Right cardiac atrium (tissue), 5 donors: ENCODE measurements around the gene TNNC1. TPM values are rescaled to one million over a fixed set of nuclear protein-coding genes. Genes with fewer than 3 reads are reported as not detected.

Experiments
- ATAC-seq, 2 donors: fragments of 200-7000 bp; cut with Tn5 transposase; one replicate each; pipeline versions ENCODE4 v1.8.0 to v1.9.1; 2020; ENCODE audit warnings: moderate library complexity in 2 of 2, mild to moderate bottlenecking in 1 of 2
- DNase-seq, 3 donors: peaks; one replicate each; pipeline ENCODE4 v3.0.0-alpha.2; 2020
- H3K27ac ChIP-seq: one replicate; pipeline ENCODE4 v1.5.1; 2013; ENCODE audit warnings: mild to moderate bottlenecking, low read length, control low read depth, moderate library complexity
- H3K27me3 ChIP-seq: one replicate; pipeline ENCODE4 v1.6.1; 2013; ENCODE audit not compliant: control insufficient read depth, insufficient read depth
- H3K4me1 ChIP-seq: one replicate; pipeline ENCODE4 v1.6.1; 2013; ENCODE audit warnings: low read length; ENCODE audit not compliant: control insufficient read depth, insufficient read depth
- H3K4me3 ChIP-seq: one replicate; pipeline ENCODE4 v1.5.1; 2013; ENCODE audit warnings: low read length, control low read depth
- H3K9me3 ChIP-seq: one replicate; pipeline ENCODE4 v1.6.1; 2013; ENCODE audit warnings: low read length; ENCODE audit not compliant: control insufficient read depth
- WGBS: extraction: QIAGEN DNeasy Blood & Tissue Kit; methylation state at CpG from one replicate; pipeline ENCODE4 v1.1.7; 2013; 5-methylcytosine and 5-hydroxymethylcytosine counted together
- intact Hi-C, 4 donors: fragments of 100-400 bp; cut with DNase I; formaldehyde crosslinking; loops; one replicate each; pipeline versions ENCODE4 v1.11.0 to v1.14.0; 2022 to 2023
- polyA plus RNA-seq: library from polyadenylated mRNA; stranded (reverse); fragments of 200-250 nt; gene quantifications from one replicate; pipeline ENCODE4 v1.2.3, GENCODE V29; 2013
- total RNA-seq, 4 donors: library from RNA; stranded (reverse); fragmentation: NEBNext Ultra II Directional; extraction: Animal tissue kit (Norgen Biotek cat#: 25700); gene quantifications; one replicate each; pipeline ENCODE4 v1.2.1, GENCODE V29; 2021
- donor health status: healthy with polysubstance abuse.
- donor health status: DM: no; HTN: yes; CAD: no.
- donor health status: DM: no; HTN: no; CAD: no.
- donor health status: DM: no; HTN: yes; CAD: no; lungs with severe emphysema.
- donor health status: DM: yes; HTN: yes; CAD: no.

The TNNC1 gene
- total and polyA plus RNA-seq, 5 donors = 2,349 to 6,305 (median 3,111) TPM

DNA sequence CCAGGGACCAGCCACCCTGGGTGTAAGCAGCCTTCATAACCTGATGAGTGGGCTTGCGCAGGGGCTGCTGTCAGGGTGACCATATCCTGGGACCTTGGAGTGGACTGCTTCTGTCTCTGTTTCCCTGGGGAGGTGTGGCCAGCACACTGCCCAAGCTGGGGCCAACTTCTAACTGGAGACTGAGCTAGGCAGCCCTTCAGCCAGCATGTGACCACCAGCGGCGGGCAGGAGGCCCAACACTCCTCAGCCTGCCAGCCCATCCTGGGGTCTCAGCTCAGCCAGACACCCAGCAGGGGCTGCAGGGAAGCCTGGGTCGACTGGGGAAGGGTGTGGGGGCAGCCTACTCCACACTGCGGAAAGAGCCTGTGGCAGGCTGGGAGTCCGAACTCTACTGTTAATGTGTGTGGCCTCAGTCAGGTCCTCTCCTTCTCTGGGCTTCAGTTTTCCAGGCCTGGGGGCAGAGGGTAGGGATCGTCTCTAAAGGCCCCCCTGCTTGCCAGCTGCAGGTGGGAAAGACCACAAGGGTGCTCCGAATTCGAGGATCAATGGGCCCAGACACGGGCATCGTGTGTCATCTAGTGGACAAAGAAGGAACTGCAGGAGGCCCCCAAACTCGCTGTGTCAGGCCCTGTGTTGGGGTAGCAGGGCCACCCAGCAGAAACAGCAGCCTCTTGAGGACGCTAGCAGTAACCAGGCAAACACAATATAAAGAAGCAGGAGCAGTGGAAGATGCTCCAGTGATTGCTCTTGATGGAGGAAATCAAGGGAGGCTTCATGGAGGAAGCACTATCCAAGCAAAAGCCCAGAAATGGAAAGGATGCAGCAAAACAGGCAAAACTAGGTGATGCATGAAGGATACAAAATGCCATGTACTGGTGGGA is 7.0 kb downstream of the TNNC1 start:
- 36% methylated on average over 13 of the region's 13 CpGs for WGBS
- DNase-seq (peak; percentile 58 to 81 (median 68)), ATAC-seq (peak; percentile 11 to 38)
- H3K27me3 ChIP-seq = no peaks in the 10 kb centered on the region
- H3K4me1 ChIP-seq = peaks cover 5% of the 10 kb centered on the region
- H3K4me3 ChIP-seq = no peak overlapping the region
- no peaks in the 10 kb centered on the region for H3K9me3 ChIP-seq
- intact Hi-C loops = loop anchor here in 2 of 4 donors (1.0 to 2.0 kb wide), 2 partner anchors 18 to 19 kb away; no protein-coding TSS in a partner anchor
- H3K27ac ChIP-seq = no peak overlapping the region

DNA sequence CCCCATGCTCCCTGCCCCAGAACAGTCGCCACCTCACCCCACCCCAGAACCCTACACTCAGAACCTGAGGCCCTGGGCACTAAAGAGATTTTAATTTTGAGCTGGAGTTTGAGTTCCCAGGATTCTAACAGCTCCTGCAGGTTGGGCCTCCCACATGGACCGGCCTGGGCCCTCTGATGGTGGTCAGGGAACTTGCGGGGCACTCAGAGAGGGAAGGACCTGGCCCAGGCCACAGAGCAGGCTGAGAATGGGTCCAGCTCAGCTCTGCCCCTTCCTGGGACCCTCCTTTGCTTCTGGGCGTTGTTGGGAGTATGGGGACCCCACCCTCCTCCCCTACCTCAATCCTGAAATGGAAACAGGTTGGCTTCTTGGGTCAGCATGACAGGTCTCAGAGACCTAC is 7.8 kb downstream of the TNNC1 start:
- Histone ChIP-seq H3K4me1 (peaks cover 5% of the 10 kb centered on the region), H3K9me3 (no peaks in the 10 kb centered on the region), H3K27me3 (no peaks in the 10 kb centered on the region), H3K27ac (no peak overlapping the region), H3K4me3 (no peak overlapping the region)
- intact Hi-C loops = loop anchor here in 1 of 4 donors (2.0 kb wide), 1 partner anchor 17 kb away; no protein-coding TSS in a partner anchor
- ATAC-seq (no peak), DNase-seq (peak in 2 of 3 donors; percentile 38 to 42)
- 91% methylated on average over 4 of the region's 4 CpGs for WGBS

DNA sequence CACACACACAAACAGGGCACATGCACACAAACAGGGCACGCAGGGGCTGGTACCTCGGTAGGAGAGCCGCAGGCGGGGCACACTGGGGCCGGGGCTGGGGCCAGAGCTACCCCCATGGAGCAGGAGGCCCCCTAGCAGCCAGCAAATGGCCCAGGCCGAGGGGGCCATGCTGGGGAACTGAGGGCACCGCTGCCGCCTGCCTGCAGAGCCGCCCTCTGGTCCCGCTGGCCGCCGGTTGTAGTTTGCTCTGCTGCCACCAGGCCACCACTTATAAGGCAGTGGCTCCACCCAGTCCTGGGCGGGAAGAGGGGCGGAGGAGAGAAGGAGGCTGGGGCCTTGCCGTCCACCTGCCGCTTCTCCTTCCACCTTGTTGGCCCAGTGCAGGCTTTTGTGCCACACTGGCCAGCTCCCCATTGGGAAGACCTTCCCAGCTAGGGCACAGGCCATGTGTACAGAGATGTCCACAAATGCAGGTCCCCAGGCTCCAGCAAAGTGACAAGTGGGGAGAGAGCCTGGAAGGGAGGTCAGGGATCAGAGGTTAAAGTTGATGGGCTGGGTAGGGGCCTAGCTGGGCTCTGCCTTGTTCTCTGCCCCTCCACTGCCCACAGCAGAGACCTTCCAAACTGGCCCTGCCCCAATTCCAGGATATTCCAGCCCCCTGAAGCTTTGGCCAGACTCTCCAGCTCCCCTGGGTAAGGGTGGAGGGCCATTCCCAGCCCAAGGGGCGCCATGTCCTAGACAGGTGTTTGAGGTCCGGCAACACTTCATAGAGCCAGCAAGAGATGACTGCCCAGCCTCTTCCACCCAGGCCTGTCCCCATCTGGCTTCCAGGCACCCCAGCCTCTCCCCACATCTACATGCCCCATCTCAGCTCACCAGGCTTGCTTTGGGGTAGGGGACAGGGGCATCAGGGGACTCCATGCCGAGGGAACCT is 8.7 kb downstream of the TNNC1 start, which contains the start of gene SEMA3G:
SEMA3G (minus strand) TSS at position 244 of the 934 bp plus-strand sequence; CDS start at position 168, 76 bp downstream.
- Histone ChIP-seq H3K9me3 (no peaks in the 10 kb centered on the region), H3K27ac (no peak within 1 kb of the TSS), H3K4me1 (peaks cover 5% of the 10 kb centered on the region), H3K27me3 (no peaks in the 10 kb centered on the region), H3K4me3 (no peak within 1 kb of the TSS)
- 32% methylated on average over 19 of the region's 19 CpGs for WGBS
- intact Hi-C loops = no loop called here
- peak; percentile 76 to 90 (median 89) for DNase-seq
- peak; percentile 59 to 68 for ATAC-seq

DNA sequence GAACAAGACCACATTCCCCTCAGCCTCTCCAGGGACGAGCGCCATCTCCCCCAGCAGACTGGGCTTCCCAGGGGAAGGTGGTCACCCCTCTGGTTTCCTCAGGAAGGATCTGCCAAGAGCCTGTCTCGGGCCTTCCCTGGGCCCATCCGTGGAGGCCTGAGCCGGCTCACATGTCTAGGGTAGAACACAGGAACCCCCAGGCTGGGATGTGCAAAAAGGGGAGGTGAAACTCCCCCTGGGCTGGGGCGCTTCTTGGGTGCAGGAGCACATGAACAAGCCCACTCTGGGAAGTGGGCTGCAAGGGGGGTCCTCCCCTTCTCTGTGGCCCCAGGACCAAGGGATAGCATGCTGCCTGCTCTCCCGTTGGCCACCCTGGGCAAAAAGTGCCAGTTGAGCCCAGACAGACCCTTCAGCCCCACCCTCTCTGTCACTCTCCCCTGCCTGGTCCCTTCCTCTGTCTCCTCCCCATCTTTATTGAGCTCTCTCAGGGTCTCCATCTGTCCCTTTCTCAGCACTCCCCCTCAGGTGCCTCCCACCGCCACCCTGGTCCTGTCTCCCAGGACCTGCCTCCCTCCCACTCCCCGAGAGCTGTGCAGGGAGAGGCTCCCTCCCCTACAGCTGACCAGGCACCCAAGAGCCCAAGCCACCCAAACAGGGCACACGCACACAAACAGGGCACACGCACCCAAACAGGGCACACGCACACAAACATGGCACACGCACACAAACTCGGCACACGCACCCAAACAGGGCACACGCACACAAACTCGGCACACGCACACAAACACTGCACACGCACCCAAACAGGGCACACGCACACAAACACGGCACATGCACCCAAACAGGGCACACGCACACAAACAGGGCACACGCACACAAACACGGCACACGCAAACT is 9.8 kb downstream of the TNNC1 start:
- peak in 2 of 3 donors; percentile 35 to 53 for DNase-seq
- no peak overlapping the region for H3K4me3 ChIP-seq
- H3K4me1 ChIP-seq = peaks cover 5% of the 10 kb centered on the region
- WGBS = 86% methylated on average over 25 of the region's 25 CpGs
- no peaks in the 10 kb centered on the region for H3K27me3 ChIP-seq
- no peak overlapping the region for H3K27ac ChIP-seq
- intact Hi-C loops = no loop called here
- no peaks in the 10 kb centered on the region for H3K9me3 ChIP-seq
- no peak for ATAC-seq

DNA sequence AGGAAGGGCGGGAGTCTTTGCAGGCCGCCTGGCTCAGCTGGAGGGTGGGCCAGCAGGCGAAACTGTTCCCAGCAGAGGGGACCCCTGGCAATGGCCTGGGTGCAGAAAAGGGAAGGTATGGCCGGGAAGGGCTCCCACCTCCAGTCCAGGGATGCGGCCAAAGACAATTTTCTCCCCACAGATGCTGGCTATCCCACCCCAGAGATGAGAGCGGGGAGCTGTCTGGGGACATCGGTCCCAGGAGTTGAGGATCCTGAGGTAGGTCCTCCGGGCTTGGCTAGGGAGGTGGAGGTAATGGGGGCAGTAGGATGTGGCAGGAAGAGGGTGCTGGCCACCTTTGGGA is 10.6 kb downstream of the TNNC1 start:
- Histone ChIP-seq H3K9me3 (no peaks in the 10 kb centered on the region), H3K27ac (no peak overlapping the region), H3K4me1 (peaks cover 5% of the 10 kb centered on the region), H3K27me3 (no peaks in the 10 kb centered on the region), H3K4me3 (no peak overlapping the region)
- peak in 1 of 3 donors; percentile 14 for DNase-seq
- no peak for ATAC-seq
- intact Hi-C loops = no loop called here
- WGBS = 87% methylated on average over 8 of the region's 8 CpGs

DNA sequence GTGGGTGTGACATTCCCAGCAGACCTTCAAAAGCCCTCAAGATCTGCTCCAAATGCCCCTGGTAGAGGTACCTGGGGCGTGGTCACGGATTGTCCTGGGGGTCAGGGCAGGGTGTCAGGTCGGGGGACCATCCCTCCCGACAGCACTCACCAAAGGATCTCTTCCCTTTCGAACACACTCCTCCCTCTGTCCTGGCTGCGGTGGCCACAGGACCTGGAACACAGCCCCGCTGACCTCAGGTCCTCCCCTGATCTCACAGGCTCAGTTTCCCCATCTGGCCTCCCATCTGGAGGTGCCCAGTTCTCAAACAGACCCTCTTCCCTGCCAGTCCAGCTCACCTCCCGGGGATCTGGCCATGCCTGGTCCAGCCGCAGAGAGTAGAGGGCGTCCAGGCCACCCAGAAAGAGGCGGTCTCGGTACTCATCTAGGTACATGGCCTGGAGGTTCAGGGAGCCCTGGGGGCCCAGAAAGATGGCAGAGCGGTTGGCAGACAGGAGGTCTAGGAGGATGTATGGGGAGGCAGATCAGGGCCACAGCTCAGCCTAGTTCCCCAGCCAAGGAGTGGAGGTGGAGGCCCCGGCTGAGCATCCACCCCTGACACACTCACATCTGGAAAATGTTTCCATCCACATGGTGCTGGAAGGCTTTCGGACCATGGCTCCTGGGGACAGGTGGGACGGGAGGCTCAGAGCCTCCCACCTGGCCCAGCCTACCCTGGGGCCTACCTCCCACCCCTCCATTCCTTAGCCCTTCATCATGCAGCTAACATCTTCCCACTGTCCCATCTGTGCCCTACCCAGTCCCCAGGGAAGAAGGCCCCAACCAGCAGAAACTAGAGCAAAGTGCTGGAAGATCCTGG is 11.2 kb downstream of the TNNC1 start:
- DNase-seq = peak in 1 of 3 donors; percentile 48
- H3K4me3 ChIP-seq = no peak overlapping the region
- no peaks in the 10 kb centered on the region for H3K9me3 ChIP-seq
- no peak for ATAC-seq
- peaks cover 5% of the 10 kb centered on the region for H3K4me1 ChIP-seq
- no peak overlapping the region for H3K27ac ChIP-seq
- intact Hi-C loops = no loop called here
- H3K27me3 ChIP-seq = no peaks in the 10 kb centered on the region
- WGBS = 92% methylated on average over 16 of the region's 16 CpGs

DNA sequence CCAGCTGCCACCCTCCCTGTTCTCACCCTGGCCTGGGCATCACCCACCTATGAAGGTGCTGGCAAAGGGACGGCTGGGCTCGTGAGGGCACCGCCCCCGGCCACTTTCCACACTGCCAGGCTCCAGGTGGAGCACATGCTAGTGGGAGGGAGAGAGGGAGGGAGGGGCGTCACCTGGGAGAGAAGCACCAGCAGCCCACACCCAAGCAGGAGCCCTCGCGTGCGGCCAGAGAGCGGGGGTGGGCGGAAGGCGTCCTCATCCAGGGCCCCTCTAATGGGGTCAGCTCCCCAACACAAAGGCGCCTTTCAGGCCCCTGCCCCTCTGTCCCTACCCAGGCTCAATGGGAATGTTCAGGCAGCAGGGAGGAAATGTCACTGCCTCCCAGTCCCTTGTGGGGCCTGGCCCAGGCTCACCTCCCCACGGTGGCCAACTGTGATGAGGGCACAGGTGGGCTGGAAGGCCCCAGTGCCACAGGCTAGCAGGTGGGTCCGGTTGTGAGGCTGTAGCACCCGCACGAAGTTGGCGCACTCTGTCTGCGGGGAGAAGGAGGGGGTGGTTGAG is 12.0 kb downstream of the TNNC1 start:
- H3K4me1 ChIP-seq = peaks cover 7% of the 10 kb centered on the region
- H3K4me3 ChIP-seq = no peak overlapping the region
- H3K27me3 ChIP-seq = no peaks in the 10 kb centered on the region
- no peak for ATAC-seq
- peak in 1 of 3 donors; percentile 56 for DNase-seq
- 91% methylated on average over 18 of the region's 18 CpGs for WGBS
- no peak overlapping the region for H3K27ac ChIP-seq
- no peaks in the 10 kb centered on the region for H3K9me3 ChIP-seq
- intact Hi-C loops = no loop called here

DNA sequence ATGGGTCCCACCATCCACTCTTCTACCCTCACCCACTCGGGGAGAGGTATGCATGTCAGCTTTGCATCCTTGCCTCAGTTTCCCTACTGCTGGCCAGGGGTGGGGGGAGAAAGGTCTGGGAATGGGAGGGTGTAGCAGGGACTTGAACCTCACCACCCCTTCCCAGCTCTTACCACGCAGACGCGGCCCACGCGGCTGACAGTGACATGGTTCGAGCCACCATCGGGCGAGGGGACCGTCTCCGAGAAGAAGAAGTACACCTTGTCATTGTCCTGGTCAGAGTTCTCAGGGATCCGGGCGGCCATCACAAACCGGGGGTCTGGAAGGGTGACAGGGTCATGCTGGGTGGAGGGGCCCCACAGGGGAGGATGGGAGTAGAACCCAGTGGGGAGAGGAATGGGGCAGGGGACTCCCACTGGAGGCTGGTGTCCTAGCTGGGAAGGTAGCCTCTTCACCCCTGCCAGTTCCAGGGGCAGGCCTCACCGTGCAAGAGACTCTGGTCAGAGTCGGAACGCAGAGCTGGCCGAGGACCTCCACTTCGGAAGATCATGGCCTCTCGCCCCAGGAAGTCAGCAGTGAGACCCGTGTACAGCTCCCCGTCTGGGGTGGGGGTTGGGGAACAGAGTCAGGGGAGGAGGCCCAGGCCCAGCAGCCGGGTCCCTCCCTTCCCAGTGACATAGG is 12.6 kb downstream of the TNNC1 start:
- Histone ChIP-seq H3K4me3 (no peak overlapping the region), H3K9me3 (no peaks in the 10 kb centered on the region), H3K27me3 (no peaks in the 10 kb centered on the region), H3K4me1 (peaks cover 3% of the 10 kb centered on the region), H3K27ac (no peak overlapping the region)
- intact Hi-C loops = no loop called here
- WGBS = 93% methylated on average over 23 of the region's 23 CpGs
- peak in 2 of 3 donors; percentile 49 for DNase-seq
- ATAC-seq = no peak

DNA sequence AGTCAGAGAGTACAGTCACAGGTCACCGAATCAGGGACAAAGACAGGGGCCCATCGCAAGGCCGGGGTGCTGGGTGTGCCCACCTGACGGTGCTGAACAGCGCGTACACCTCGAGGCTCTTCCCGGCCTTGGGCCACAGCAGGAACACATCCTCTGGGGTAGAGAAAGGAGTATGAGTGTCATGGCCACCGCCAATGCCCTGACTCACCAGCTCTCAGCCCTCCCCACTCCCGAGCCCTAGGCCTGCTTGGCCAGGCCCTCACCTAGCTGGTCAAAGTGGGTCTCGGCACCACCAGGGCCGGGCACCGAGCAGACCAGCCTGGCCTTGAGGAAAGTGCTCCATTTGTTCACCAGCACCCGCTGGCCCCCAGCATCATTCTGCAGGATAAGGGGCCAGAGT is 13.2 kb downstream of the TNNC1 start:
- Histone ChIP-seq H3K9me3 (no peaks in the 10 kb centered on the region), H3K4me3 (no peak overlapping the region), H3K27me3 (no peaks in the 10 kb centered on the region), H3K4me1 (peaks cover 3% of the 10 kb centered on the region), H3K27ac (no peak overlapping the region)
- ATAC-seq (no peak), DNase-seq (peak in 1 of 3 donors; percentile 38)
- intact Hi-C loops = no loop called here
- 95% methylated on average over 14 of the region's 14 CpGs for WGBS
